ENCODE measurements around the gene DPEP1. TPM values are rescaled to one million over a fixed set of nuclear protein-coding genes. Genes with fewer than 3 reads are reported as not detected.
A peak's percentile ranks its signal among the peaks of the same experiment; 100 is the strongest.
"Not testable (repeated sequence)": the region's sequence is repeated elsewhere in the genome, so short reads cannot be mapped to it uniquely, and the experiment has no call there.

DPEP1 gene
- polyA plus RNA-seq, 2 donors, result 0.05 TPM; not detected in 1

DNA sequence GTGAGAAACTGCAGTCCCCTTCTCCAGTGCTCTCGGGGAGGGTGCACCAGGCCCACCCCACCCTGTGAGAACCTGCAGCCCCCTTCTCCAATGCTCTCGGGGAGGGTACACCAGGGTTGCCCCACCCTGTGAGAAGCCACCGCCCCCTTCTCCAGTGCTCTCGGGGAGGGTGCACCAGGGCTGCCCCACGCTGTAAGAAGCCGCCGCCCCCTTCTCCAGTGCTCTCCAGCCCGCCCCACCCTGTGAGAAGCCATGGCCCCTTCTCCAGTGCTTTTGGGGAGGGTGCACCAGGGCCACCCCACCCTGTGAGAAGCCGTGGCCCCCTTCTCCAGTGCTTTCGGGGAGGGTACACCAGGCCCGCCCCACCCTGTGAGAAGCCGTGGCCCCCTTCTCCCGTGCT is 56.3 kb downstream of the DPEP1 start:
- H3K4me3 ChIP-seq (ENCODE audit: low read depth in 1 of 2, low read length in 2 of 2), result no peak overlapping the region
- no peaks in the 10 kb centered on the region for H3K27me3 ChIP-seq (ENCODE audit: control insufficient read depth in 1 of 2, insufficient read depth in 2 of 2, low read length in 2 of 2)
- WGBS, 2 donors, result 89 to 93% methylated on average over 11 to 13 of the region's 13 CpGs
- H3K4me1 ChIP-seq (ENCODE audit: control insufficient read depth in 2 of 2, insufficient read depth in 2 of 2, low read length in 1 of 2), result no peaks in the 10 kb centered on the region
- H3K27ac ChIP-seq (ENCODE audit: low read depth in 2 of 2, low read length in 1 of 2), result no peak overlapping the region
- no peaks in the 10 kb centered on the region for H3K9me3 ChIP-seq (ENCODE audit: control insufficient read depth in 2 of 2, insufficient read depth in 1 of 2, low read depth in 1 of 2, low read length in 1 of 2)
- no peaks in the 10 kb centered on the region for H3K36me3 ChIP-seq (ENCODE audit: control insufficient read depth in 2 of 2, insufficient read depth in 2 of 2, low read length in 1 of 2)

- 75 to 78% methylated on average over 10 of the region's 10 CpGs for WGBS, 2 donors
- Histone ChIP-seq H3K27ac (ENCODE audit: low read depth in 2 of 2, low read length in 1 of 2) (peak overlapping the region in 1 of 2 donors; percentile 51), H3K9me3 (ENCODE audit: control insufficient read depth in 2 of 2, insufficient read depth in 1 of 2, low read depth in 1 of 2, low read length in 1 of 2) (no peaks in the 10 kb centered on the region), H3K36me3 (ENCODE audit: control insufficient read depth in 2 of 2, insufficient read depth in 2 of 2, low read length in 1 of 2) (no peaks in the 10 kb centered on the region), H3K27me3 (ENCODE audit: control insufficient read depth in 1 of 2, insufficient read depth in 2 of 2, low read length in 2 of 2) (no peaks in the 10 kb centered on the region), H3K4me1 (ENCODE audit: control insufficient read depth in 2 of 2, insufficient read depth in 2 of 2, low read length in 1 of 2) (no peaks in the 10 kb centered on the region), H3K4me3 (ENCODE audit: low read depth in 1 of 2, low read length in 2 of 2) (no peak overlapping the region)
These were observed 57.3 kb downstream of the DPEP1 start for GRCh38 chr16:89670496-89671431.

DNA sequence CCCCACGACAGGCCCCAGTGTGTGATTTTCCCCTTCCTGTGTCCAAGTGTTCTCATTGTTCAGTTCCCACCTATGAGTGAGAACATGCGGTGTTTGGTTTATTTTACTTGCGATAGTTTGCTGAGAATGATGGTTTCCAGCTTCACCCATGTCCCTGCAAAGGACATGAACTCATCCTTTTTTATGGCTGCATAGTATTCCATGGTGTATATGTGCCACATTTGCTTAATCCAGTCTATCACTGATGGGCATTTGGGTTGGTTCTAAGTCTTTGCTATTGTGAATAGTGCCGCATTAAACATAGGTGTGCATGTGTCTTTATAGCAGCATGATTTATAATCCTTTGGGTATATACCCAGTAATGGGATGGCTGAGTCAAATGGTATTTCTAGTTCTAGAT is 58.1 kb downstream of the DPEP1 start:
- H3K9me3 ChIP-seq (ENCODE audit: control insufficient read depth in 2 of 2, insufficient read depth in 1 of 2, low read depth in 1 of 2, low read length in 1 of 2); H3K27ac ChIP-seq (ENCODE audit: low read depth in 2 of 2, low read length in 1 of 2); H3K4me1 ChIP-seq (ENCODE audit: control insufficient read depth in 2 of 2, insufficient read depth in 2 of 2, low read length in 1 of 2); H3K27me3 ChIP-seq (ENCODE audit: control insufficient read depth in 1 of 2, insufficient read depth in 2 of 2, low read length in 2 of 2); H3K36me3 ChIP-seq (ENCODE audit: control insufficient read depth in 2 of 2, insufficient read depth in 2 of 2, low read length in 1 of 2); H3K4me3 ChIP-seq (ENCODE audit: low read depth in 1 of 2, low read length in 2 of 2): not testable (repeated sequence)
- WGBS, 2 donors, result 85 to 87% methylated on average over 4 of the region's 4 CpGs

DNA sequence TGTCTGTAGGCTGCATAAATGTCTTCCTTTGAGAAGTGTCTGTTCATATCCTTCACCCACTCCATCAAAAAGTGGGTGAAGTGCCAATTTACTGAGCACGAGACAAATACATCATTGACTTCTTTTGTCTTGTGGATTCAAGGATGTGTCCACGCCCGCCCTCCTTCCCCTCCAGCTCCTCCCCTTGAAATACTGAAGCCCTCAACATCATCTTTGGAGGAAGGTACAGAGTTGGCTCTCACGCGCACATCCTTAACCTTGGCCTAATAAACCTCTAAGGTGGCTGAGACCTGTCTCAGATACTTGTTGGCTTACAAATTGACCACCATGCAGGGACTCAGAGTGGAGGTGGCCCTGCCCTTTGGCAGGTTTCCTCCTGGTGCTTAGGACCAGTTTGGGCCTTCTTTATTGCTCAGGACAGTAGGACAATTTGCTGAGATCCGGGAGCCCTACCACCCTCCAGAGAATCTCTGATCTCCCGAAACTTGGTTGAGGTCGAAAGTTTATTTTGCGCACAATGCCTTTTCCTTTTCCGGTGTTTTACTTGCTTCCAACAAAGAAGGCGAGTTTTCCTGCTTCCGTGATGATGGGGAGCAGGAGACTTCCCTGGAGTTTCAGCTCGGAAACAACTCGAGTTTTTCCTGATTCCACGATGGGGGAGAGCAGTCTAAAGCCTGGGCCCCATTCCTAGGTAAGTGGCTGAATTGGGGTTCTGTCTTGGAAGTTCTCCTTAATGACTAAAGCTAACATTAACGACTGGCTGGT is 58.9 kb downstream of the DPEP1 start:
- Histone ChIP-seq H3K9me3 (ENCODE audit: control insufficient read depth in 2 of 2, insufficient read depth in 1 of 2, low read depth in 1 of 2, low read length in 1 of 2) (no peaks in the 10 kb centered on the region), H3K4me1 (ENCODE audit: control insufficient read depth in 2 of 2, insufficient read depth in 2 of 2, low read length in 1 of 2) (no peaks in the 10 kb centered on the region), H3K27ac (ENCODE audit: low read depth in 2 of 2, low read length in 1 of 2) (no peak overlapping the region), H3K27me3 (ENCODE audit: control insufficient read depth in 1 of 2, insufficient read depth in 2 of 2, low read length in 2 of 2) (no peaks in the 10 kb centered on the region), H3K36me3 (ENCODE audit: control insufficient read depth in 2 of 2, insufficient read depth in 2 of 2, low read length in 1 of 2) (no peaks in the 10 kb centered on the region), H3K4me3 (ENCODE audit: low read depth in 1 of 2, low read length in 2 of 2) (no peak overlapping the region)
- WGBS, 2 donors, result 85 to 86% methylated on average over 16 of the region's 16 CpGs

GRCh38 chr16:89678258-89678657 is 64.8 kb downstream of the DPEP1 start:
- Histone ChIP-seq H3K36me3 (ENCODE audit: control insufficient read depth in 2 of 2, insufficient read depth in 2 of 2, low read length in 1 of 2) (no peaks in the 10 kb centered on the region), H3K27ac (ENCODE audit: low read depth in 2 of 2, low read length in 1 of 2) (no peak overlapping the region), H3K4me1 (ENCODE audit: control insufficient read depth in 2 of 2, insufficient read depth in 2 of 2, low read length in 1 of 2) (no peaks in the 10 kb centered on the region), H3K9me3 (ENCODE audit: control insufficient read depth in 2 of 2, insufficient read depth in 1 of 2, low read depth in 1 of 2, low read length in 1 of 2) (no peaks in the 10 kb centered on the region), H3K27me3 (ENCODE audit: control insufficient read depth in 1 of 2, insufficient read depth in 2 of 2, low read length in 2 of 2) (no peaks in the 10 kb centered on the region), H3K4me3 (ENCODE audit: low read depth in 1 of 2, low read length in 2 of 2) (no peak overlapping the region)
- whole genome bisulfite sequencing, 2 donors, result 100% methylated on average over 2 of the region's 2 CpGs

GRCh38 chr16:89685916-89686315 is 72.5 kb downstream of the DPEP1 start:
- 89 to 100% methylated on average over 1 of the region's 1 CpG for WGBS, 2 donors
- Histone ChIP-seq H3K4me3 (ENCODE audit: low read depth in 1 of 2, low read length in 2 of 2) (no peak overlapping the region), H3K4me1 (ENCODE audit: control insufficient read depth in 2 of 2, insufficient read depth in 2 of 2, low read length in 1 of 2) (peaks cover 0 to 9% of the 10 kb centered on the region in 2 donors), H3K36me3 (ENCODE audit: control insufficient read depth in 2 of 2, insufficient read depth in 2 of 2, low read length in 1 of 2) (peaks cover 0 to 14% of the 10 kb centered on the region in 2 donors), H3K27ac (ENCODE audit: low read depth in 2 of 2, low read length in 1 of 2) (no peak overlapping the region), H3K27me3 (ENCODE audit: control insufficient read depth in 1 of 2, insufficient read depth in 2 of 2, low read length in 2 of 2) (no peaks in the 10 kb centered on the region), H3K9me3 (ENCODE audit: control insufficient read depth in 2 of 2, insufficient read depth in 1 of 2, low read depth in 1 of 2, low read length in 1 of 2) (no peaks in the 10 kb centered on the region)

GRCh38 chr16:89686520-89687091 is 73.2 kb downstream of the DPEP1 start, which contains the start of gene CDK10:
CDK10 (plus strand) TSS chr16:89686689; CDS start chr16:89686711, 22 bp downstream.
- 0 to 1% methylated on average over 66 to 67 of the region's 67 CpGs for WGBS, 2 donors
- H3K27ac ChIP-seq (ENCODE audit: low read depth in 2 of 2, low read length in 1 of 2), result peak within 1 kb of the TSS; percentile 88 to 89

DNA sequence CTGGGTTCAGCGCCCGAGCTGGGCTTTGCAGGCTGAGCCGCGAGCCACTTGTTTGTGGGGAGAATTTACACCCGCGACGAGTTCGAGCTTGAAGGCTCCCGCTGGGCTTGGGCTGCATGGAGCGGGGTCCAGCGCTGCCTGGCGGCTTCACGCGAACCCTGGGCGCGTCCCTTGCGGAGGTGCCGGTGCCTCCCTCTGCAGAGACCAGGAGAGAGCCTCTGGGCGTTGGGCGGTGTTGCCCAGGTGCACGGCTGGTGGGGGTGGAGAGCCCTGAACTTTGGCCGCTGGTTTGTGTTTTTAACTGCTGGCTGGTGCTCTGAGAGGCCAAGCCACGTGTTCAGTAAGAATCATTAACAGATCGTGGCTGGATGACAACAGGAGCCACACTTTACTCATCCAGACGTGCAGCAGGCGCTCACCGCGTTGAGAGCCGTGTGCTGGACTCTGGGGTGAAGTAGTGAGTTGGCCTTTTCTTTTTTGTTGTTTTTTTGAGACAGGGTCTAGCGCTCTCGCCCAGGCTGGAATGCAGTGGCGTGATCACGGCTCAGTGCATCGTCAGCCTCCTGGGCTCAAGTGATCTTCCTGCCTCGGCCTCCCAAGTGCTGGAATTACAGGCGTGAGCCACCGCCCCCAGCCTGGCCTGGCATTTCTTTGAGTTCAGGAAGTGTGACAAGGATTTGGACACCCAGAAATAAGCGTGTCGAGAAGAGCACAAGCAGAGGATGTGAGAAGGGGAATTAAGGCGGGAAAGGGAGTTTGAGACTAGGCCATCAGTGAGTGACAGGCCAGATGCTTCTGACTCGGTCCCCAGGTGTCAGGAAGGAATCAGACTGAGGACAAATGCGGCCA is 73.9 kb downstream of the DPEP1 start:
- 8 to 10% methylated on average over 42 of the region's 42 CpGs for WGBS, 2 donors
- H3K9me3 ChIP-seq (ENCODE audit: control insufficient read depth in 2 of 2, insufficient read depth in 1 of 2, low read depth in 1 of 2, low read length in 1 of 2), result no peaks in the 10 kb centered on the region
- H3K36me3 ChIP-seq (ENCODE audit: control insufficient read depth in 2 of 2, insufficient read depth in 2 of 2, low read length in 1 of 2), result peaks cover 3 to 26% of the 10 kb centered on the region in 2 donors
- H3K4me3 ChIP-seq (ENCODE audit: low read depth in 1 of 2, low read length in 2 of 2), result peak overlapping the region; percentile 79 to 90
- H3K27ac ChIP-seq (ENCODE audit: low read depth in 2 of 2, low read length in 1 of 2), result peak overlapping the region; percentile 88 to 89
- H3K4me1 ChIP-seq (ENCODE audit: control insufficient read depth in 2 of 2, insufficient read depth in 2 of 2, low read length in 1 of 2), result peaks cover 0 to 9% of the 10 kb centered on the region in 2 donors
- H3K27me3 ChIP-seq (ENCODE audit: control insufficient read depth in 1 of 2, insufficient read depth in 2 of 2, low read length in 2 of 2), result no peaks in the 10 kb centered on the region

More at GRCh38 chr16:89686520-89687091, 73.2 kb downstream of the DPEP1 start, which contains the start of gene CDK10:
- peaks cover 0 to 9% of the 10 kb centered on the region in 2 donors for H3K4me1 ChIP-seq (ENCODE audit: control insufficient read depth in 2 of 2, insufficient read depth in 2 of 2, low read length in 1 of 2)
- no peaks in the 10 kb centered on the region for H3K27me3 ChIP-seq (ENCODE audit: control insufficient read depth in 1 of 2, insufficient read depth in 2 of 2, low read length in 2 of 2)
- H3K9me3 ChIP-seq (ENCODE audit: control insufficient read depth in 2 of 2, insufficient read depth in 1 of 2, low read depth in 1 of 2, low read length in 1 of 2), result no peaks in the 10 kb centered on the region
- peak within 1 kb of the TSS; percentile 79 to 90 for H3K4me3 ChIP-seq (ENCODE audit: low read depth in 1 of 2, low read length in 2 of 2)
- H3K36me3 ChIP-seq (ENCODE audit: control insufficient read depth in 2 of 2, insufficient read depth in 2 of 2, low read length in 1 of 2), result peaks cover 0 to 19% of the 10 kb centered on the region in 2 donors

All from esophagus (tissue), 2 donors.